Stomach (tissue), 9 donors: ENCODE measurements around the gene NIM1K. TPM values are rescaled to one million over a fixed set of nuclear protein-coding genes. Genes with fewer than 3 reads are reported as not detected.

Experiments
- DNase-seq, 2 donors: peaks; one replicate each; pipeline versions ENCODE4 v3.0.0 to v3.0.0-alpha.2; 2013 to 2019
- H3K27ac ChIP-seq, 5 donors: fragments of 200-600 bp in 4 of 5; sonication (generic) in 4 of 5; one replicate each; pipeline ENCODE4 v1.5.1; 2013 to 2019; ENCODE audit warnings: mild to moderate bottlenecking in 1 of 5, moderate library complexity in 1 of 5
- H3K27me3 ChIP-seq, 3 donors: fragments of 200-600 bp; sonication (generic); one replicate each; pipeline ENCODE4 v1.5.1; 2017 to 2019; ENCODE audit warnings: mixed run types in 1 of 3
- H3K36me3 ChIP-seq, 4 donors: fragments of 200-600 bp; sonication (generic); 1 replicate in 3 of 4; 2 replicates in 1 of 4; pipeline ENCODE4 v1.5.1; 2016 to 2019
- H3K4me1 ChIP-seq, 4 donors: fragments of 200-600 bp; sonication (generic); one replicate each; pipeline ENCODE4 v1.5.1; 2016 to 2019
- H3K4me3 ChIP-seq, 4 donors: fragments of 200-600 bp; sonication (generic) in 3 of 4; one replicate each; pipeline ENCODE4 v1.5.1; 2016 to 2019; ENCODE audit warnings: mild to moderate bottlenecking in 1 of 4
- H3K9me3 ChIP-seq, 4 donors: fragments of 200-600 bp; sonication (generic); one replicate each; pipeline ENCODE4 v1.5.1; 2016 to 2019
- EP300 ChIP-seq: sonication (generic); formaldehyde crosslinking; IDR thresholded peaks from one replicate; pipeline ENCODE4 v1.6.1; 2017; ENCODE audit warnings: antibody characterized with exemption
- POLR2A ChIP-seq, 4 donors: fragments of 450-650 bp; IDR thresholded peaks; one replicate each; pipeline ENCODE4 v1.6.1; 2016; ENCODE audit warnings: antibody characterized with exemption in 4 of 4, control low read depth in 2 of 4, mild to moderate bottlenecking in 1 of 4, moderate library complexity in 1 of 4
- POLR2AphosphoS5 ChIP-seq, 3 donors: sonication (generic); formaldehyde crosslinking; IDR thresholded peaks; one replicate each; pipeline ENCODE4 v1.6.1; 2016; ENCODE audit warnings: antibody characterized with exemption in 3 of 3
- WGBS, 5 donors: extraction: QIAGEN DNeasy Blood & Tissue Kit in 3 of 5; methylation state at CpG; one replicate each; pipeline versions ENCODE4 v1.1.5 to v1.1.7; 2013 to 2018; 5-methylcytosine and 5-hydroxymethylcytosine counted together
- intact Hi-C: fragments of 100-400 bp; cut with DNase I; formaldehyde crosslinking; loops from one replicate; pipeline ENCODE4 v1.15.1; 2023; ENCODE audit warnings: low total_unique reads
- polyA plus RNA-seq, 3 donors: library from polyadenylated mRNA; stranded (reverse); fragments of 200-250 nt; gene quantifications; one replicate each; pipeline ENCODE4 v1.2.3, GENCODE V29; 2013
- total RNA-seq, 5 donors: library from RNA; depleted of rRNA; stranded (reverse); fragments of >200 nt; gene quantifications; one replicate each; pipeline versions ENCODE4 v1.1.0 to v1.2.3, GENCODE V29; 2014 to 2016
- TF ChIP-seq, protein P1 (sequence below), 7 experiments: fragments of 450-650 bp in 4 of 7; fragments of 200-600 bp in 3 of 7; sonication (generic) in 3 of 7; IDR thresholded peaks; one replicate each; pipeline ENCODE4 v1.5.1; 2016 to 2019; ENCODE audit warnings: antibody characterized with exemption in 7 of 7, control low read depth in 2 of 7, mild to moderate bottlenecking in 1 of 7
- donor health status: healthy with polysubstance abuse.
- donor health status: Bipolar disorder and iron deficiency.
- donor health status: healthy.

NIM1K gene
- total and polyA plus RNA-seq, 8 donors: 0.43 to 3.5 (median 0.74) TPM; not detected in 2

DNA sequence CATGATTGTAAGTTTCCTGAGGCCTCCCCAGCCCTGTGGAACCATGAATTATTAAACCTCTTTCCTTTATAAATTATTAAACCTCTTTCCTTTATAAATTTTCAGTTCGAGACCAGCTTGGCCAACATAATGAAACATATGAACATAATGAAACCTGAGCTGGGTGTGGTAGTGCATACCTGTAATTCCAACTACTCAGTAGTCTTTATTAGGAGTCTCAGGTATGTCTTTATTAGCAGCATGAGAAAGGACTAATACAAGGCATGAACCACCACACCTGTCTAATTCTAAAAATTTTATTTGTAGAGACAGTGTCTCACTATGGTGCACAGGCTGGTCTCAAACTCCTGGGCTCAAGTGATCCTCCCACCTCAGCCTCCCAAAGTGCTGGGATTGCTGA is 27.1 kb downstream of the NIM1K start:
- WGBS, 5 donors: 44 to 76% (median 63%) methylated on average over 1 of the region's 1 CpG
- no peaks in the 10 kb centered on the region for H3K4me1 ChIP-seq
- no peak for DNase-seq
- H3K9me3 ChIP-seq: no peaks in the 10 kb centered on the region
- H3K4me3 ChIP-seq: no peak overlapping the region
- H3K27me3 ChIP-seq: no peaks in the 10 kb centered on the region
- H3K27ac ChIP-seq: no peak overlapping the region
- no peak for TF ChIP-seq EP300
- TF ChIP-seq, protein P1, sequence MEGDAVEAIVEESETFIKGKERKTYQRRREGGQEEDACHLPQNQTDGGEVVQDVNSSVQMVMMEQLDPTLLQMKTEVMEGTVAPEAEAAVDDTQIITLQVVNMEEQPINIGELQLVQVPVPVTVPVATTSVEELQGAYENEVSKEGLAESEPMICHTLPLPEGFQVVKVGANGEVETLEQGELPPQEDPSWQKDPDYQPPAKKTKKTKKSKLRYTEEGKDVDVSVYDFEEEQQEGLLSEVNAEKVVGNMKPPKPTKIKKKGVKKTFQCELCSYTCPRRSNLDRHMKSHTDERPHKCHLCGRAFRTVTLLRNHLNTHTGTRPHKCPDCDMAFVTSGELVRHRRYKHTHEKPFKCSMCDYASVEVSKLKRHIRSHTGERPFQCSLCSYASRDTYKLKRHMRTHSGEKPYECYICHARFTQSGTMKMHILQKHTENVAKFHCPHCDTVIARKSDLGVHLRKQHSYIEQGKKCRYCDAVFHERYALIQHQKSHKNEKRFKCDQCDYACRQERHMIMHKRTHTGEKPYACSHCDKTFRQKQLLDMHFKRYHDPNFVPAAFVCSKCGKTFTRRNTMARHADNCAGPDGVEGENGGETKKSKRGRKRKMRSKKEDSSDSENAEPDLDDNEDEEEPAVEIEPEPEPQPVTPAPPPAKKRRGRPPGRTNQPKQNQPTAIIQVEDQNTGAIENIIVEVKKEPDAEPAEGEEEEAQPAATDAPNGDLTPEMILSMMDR (IDR thresholded peaks at IDR 0.05): no peak
- TF ChIP-seq POLR2A (IDR thresholded peaks at IDR 0.05): no peak
- TF ChIP-seq POLR2AphosphoS5 (IDR thresholded peaks at IDR 0.05): no peak
- H3K36me3 ChIP-seq: no peaks in the 10 kb centered on the region
- intact Hi-C loops: no loop called here

DNA sequence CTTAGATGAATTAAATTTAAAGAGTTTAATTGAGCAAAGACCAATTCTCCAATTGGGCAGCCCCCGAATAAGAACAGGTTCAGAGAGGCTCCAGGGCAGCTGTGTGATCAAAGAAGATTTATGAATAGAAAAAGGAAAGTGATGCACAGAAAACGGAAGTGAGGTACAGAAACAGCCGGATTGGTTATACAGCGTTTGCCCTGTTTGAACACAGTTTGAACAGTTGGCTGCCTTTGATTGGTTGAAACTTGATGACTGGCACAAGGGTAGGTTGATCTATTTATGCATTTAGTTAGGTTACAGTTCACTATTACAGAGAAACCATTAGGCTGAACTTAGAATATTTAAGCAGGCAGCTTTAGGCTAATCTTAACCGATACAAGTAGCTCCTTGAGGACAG is 29.5 kb downstream of the NIM1K start:
- Histone ChIP-seq H3K27ac (no peak overlapping the region), H3K4me1 (no peaks in the 10 kb centered on the region), H3K27me3 (no peaks in the 10 kb centered on the region), H3K4me3 (no peak overlapping the region), H3K9me3 (no peaks in the 10 kb centered on the region), H3K36me3 (no peaks in the 10 kb centered on the region)
- WGBS, 5 donors: 86 to 95% (median 90%) methylated on average over 5 of the region's 5 CpGs
- intact Hi-C loops: no loop called here
- TF ChIP-seq EP300: no peak
- TF ChIP-seq, protein P1 (IDR thresholded peaks at IDR 0.05): no peak
- no peak for TF ChIP-seq POLR2AphosphoS5 (IDR thresholded peaks at IDR 0.05)
- no peak for TF ChIP-seq POLR2A (IDR thresholded peaks at IDR 0.05)
- no peak for DNase-seq

DNA sequence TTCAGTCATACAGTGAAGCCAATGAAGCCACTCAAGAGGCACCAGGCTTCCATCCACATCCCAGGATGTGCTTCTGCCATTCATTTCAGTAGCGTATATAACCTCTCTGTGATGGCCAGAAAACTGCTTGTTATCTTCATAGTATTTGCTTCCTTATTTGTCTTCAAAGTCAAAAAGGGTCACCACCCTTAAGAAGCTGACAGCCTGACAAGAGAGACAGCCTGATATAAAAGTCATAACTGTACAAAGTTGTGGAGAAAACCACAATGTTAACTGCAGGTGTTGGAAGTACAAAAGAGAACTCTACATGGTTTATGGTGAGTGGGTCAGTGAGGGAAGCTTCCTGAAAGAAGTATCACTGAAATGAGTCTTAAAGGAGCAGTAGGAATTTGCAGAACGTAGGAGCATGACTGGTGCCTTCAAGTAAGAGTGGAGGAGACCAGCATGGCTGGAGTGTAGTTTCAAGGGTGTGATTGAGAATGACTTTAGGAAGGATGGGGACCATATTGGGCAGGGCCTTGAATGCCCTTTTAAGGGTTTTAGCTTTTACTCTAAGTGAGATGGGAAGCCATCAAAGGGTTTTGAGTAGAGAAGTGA is 33.7 kb downstream of the NIM1K start:
- Histone ChIP-seq H3K27ac (peak overlapping the region in 1 of 5 donors; percentile 7), H3K4me1 (no peaks in the 10 kb centered on the region), H3K4me3 (no peak overlapping the region), H3K36me3 (no peaks in the 10 kb centered on the region), H3K9me3 (no peaks in the 10 kb centered on the region), H3K27me3 (no peaks in the 10 kb centered on the region)
- 45 to 61% (median 55%) methylated on average over 2 of the region's 2 CpGs for WGBS, 5 donors
- TF ChIP-seq, protein P1 (IDR thresholded peaks at IDR 0.05): no peak
- TF ChIP-seq POLR2AphosphoS5 (IDR thresholded peaks at IDR 0.05): no peak
- no peak for TF ChIP-seq EP300
- no peak for TF ChIP-seq POLR2A (IDR thresholded peaks at IDR 0.05)
- intact Hi-C loops: no loop called here
- no peak for DNase-seq

DNA sequence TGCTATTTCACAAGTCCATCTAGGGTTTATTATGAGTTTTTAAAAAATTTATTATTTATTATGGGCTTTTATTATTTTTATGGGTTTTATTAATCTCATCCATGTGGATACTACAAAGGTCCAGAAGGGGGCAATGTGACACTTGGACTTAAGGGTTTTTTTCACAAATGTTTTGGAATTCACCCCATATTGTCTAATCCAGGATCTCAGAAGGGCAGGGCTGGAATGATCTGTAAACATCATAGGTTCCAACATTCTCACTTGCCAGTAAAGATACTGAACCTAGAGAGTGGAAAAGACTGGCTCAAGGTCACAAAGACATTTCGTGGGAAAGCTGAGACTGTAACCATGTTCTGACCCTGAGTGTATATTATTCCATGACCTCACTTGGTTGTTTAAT is 35.6 kb downstream of the NIM1K start:
- no peak overlapping the region for H3K27ac ChIP-seq
- no peak overlapping the region for H3K4me3 ChIP-seq
- DNase-seq: peak in 1 of 2 donors; percentile 34
- H3K27me3 ChIP-seq: no peaks in the 10 kb centered on the region
- no peaks in the 10 kb centered on the region for H3K4me1 ChIP-seq
- no peaks in the 10 kb centered on the region for H3K36me3 ChIP-seq
- intact Hi-C loops: no loop called here
- TF ChIP-seq EP300: no peak
- TF ChIP-seq, protein P1 (IDR thresholded peaks at IDR 0.05): peak in 3 of 7 experiments; percentile 18 to 30 (median 23)
- peak in 1 of 3 donors; percentile 44 for TF ChIP-seq POLR2AphosphoS5 (IDR thresholded peaks at IDR 0.05)
- no peak for TF ChIP-seq POLR2A (IDR thresholded peaks at IDR 0.05)
- no peaks in the 10 kb centered on the region for H3K9me3 ChIP-seq
- 15 to 45% (median 24%) methylated on average over 1 of the region's 1 CpG for WGBS, 5 donors
